SK-N-MC (cell line): Measurements from ENCODE around the gene DDIAS.

Source experiments
- EZH2 ChIP-seq: fragments of 200-600 bp; sonication (generic); IDR thresholded peaks from one replicate; pipeline ENCODE4 v1.6.1; 2017; ENCODE audit warnings: antibody characterized with exemption
- FOXP2 ChIP-seq: optimal IDR thresholded peaks from 2 replicates; pipeline ENCODE3; 2011; ENCODE audit warnings: mild to moderate bottlenecking, moderate library complexity; ENCODE audit not compliant: insufficient read depth; ENCODE audit errors: extremely low read length, control extremely low read depth
- POLR2AphosphoS5 ChIP-seq: IDR thresholded peaks from 2 replicates; pipeline ENCODE4 v1.6.1; 2012; ENCODE audit warnings: mild to moderate bottlenecking, low read depth, low read length, borderline replicate concordance

GRCh38 chr11:82859750-82860149, 41.8 kb upstream of the DDIAS start:
- no peak for TF ChIP-seq EZH2
- no peak for TF ChIP-seq POLR2AphosphoS5
- no peak for TF ChIP-seq FOXP2
